B cell (primary cell): Measurements from ENCODE around the gene AQP12B. TPM values are rescaled to one million over a fixed set of nuclear protein-coding genes. Genes with fewer than 3 reads are reported as not detected.

Source experiments
- ATAC-seq: fragments of 200-7000 bp; cut with Tn5 transposase; one replicate; pipeline ENCODE4 v1.10.0; 2021; ENCODE audit warnings: low read depth, mild to moderate bottlenecking, moderate number of reproducible peaks, moderate library complexity
- CTCF ChIA-PET: fragments of 350-600 bp; sonication (Branson Sonifier 250); formaldehyde crosslinking; loops from one replicate; lab custom pipeline; 2021; ENCODE audit warnings: antibody characterized with exemption, inconsistent platforms; lab: Charles Lee
- POLR2A ChIA-PET: fragments of 350-600 bp; sonication (Branson Sonifier 250); formaldehyde crosslinking; loops from one replicate; lab custom pipeline; 2021; ENCODE audit warnings: antibody characterized with exemption; lab: Charles Lee
- DNase-seq: peaks from one replicate; pipeline ENCODE4 v3.0.0; 2013
- H2AFZ ChIP-seq: 2 replicates; pipeline ENCODE4 v1.6.1; 2012; ENCODE audit warnings: mild to moderate bottlenecking, low read depth, low read length; ENCODE audit not compliant: insufficient read depth, poor library complexity, severe bottlenecking
- H3K27ac ChIP-seq, 2 donors: 1 replicate in 1 of 2; 2 replicates in 1 of 2; pipeline ENCODE4 v1.5.1; 2012 to 2013; ENCODE audit warnings: low read length in 2 of 2, mild to moderate bottlenecking in 2 of 2, moderate library complexity in 1 of 2
- H3K27me3 ChIP-seq, 4 experiments: fragments of 200-600 bp in 1 of 4; sonication (generic) in 1 of 4; replicated peaks in 1 of 4; 1 replicate in 2 of 4; 2 replicates in 2 of 4; pipeline versions ENCODE4 v1.6.1 to v1.7.0; 2013 to 2016; ENCODE audit warnings: low read length in 3 of 4, mild to moderate bottlenecking in 2 of 4, mixed read lengths in 1 of 4, moderate library complexity in 1 of 4; ENCODE audit not compliant: insufficient read depth in 4 of 4, control insufficient read depth in 3 of 4; ENCODE audit errors: control extremely low read depth in 1 of 4
- H3K36me3 ChIP-seq, 2 experiments: replicated peaks in 1 of 2; 1 replicate in 1 of 2; 2 replicates in 1 of 2; pipeline versions ENCODE4 v1.6.1 to v1.7.1; 2013; ENCODE audit warnings: low read length in 1 of 2; ENCODE audit not compliant: insufficient read depth in 2 of 2, control insufficient read depth in 1 of 2; ENCODE audit errors: control extremely low read depth in 1 of 2, extremely low read depth in 1 of 2
- H3K4me1 ChIP-seq, 2 donors: fragments of 200-600 bp in 1 of 2; sonication (generic) in 1 of 2; 1 replicate in 1 of 2; 2 replicates in 1 of 2; pipeline versions ENCODE4 v1.5.1 to v1.6.1; 2013 to 2017; ENCODE audit warnings: low read length in 2 of 2; ENCODE audit not compliant: control insufficient read depth in 2 of 2, insufficient read depth in 2 of 2
- H3K4me2 ChIP-seq: replicated peaks from 2 replicates; pipeline ENCODE3; 2012; ENCODE audit warnings: mild to moderate bottlenecking, low read depth, low read length; ENCODE audit not compliant: poor library complexity, severe bottlenecking
- H3K4me3 ChIP-seq, 5 experiments: fragments of 200-600 bp in 1 of 5; sonication (generic) in 1 of 5; 1 replicate in 3 of 5; 2 replicates in 2 of 5; pipeline versions ENCODE4 v1.5.1 to v1.7.0; 2011 to 2016; ENCODE audit warnings: low read length in 4 of 5, mild to moderate bottlenecking in 4 of 5, low read depth in 2 of 5, control low read depth in 1 of 5, moderate library complexity in 1 of 5; ENCODE audit not compliant: insufficient read depth in 1 of 5; ENCODE audit errors: control extremely low read depth in 1 of 5, extremely low read depth in 1 of 5
- H3K79me2 ChIP-seq: fragments of 200-600 bp; sonication (generic); one replicate; pipeline ENCODE4 v1.6.0; 2016; ENCODE audit warnings: low read length; ENCODE audit not compliant: control insufficient read depth, insufficient read depth
- H3K9ac ChIP-seq: fragments of 200-600 bp; sonication (generic); 2 replicates; pipeline ENCODE4 v1.6.1; 2017; ENCODE audit warnings: mild to moderate bottlenecking, low read length, moderate library complexity
- H3K9me3 ChIP-seq, 3 donors: one replicate each; pipeline versions ENCODE4 v1.6.1 to v1.7.1; 2013; ENCODE audit warnings: low read length in 2 of 3; ENCODE audit not compliant: control insufficient read depth in 2 of 3, insufficient read depth in 1 of 3; ENCODE audit errors: control extremely low read depth in 1 of 3
- H4K20me1 ChIP-seq: 2 replicates; pipeline ENCODE4 v1.6.0; 2012; ENCODE audit warnings: mild to moderate bottlenecking, low read length; ENCODE audit not compliant: insufficient read depth, control insufficient read depth, poor library complexity, severe bottlenecking
- H3K27ac Mint-ChIP-seq: one replicate; pipeline ENCODE4 v1.8.0; 2021; ENCODE audit warnings: mixed read lengths
- H3K27me3 Mint-ChIP-seq: one replicate; pipeline ENCODE4 v1.8.0; 2021; ENCODE audit warnings: mixed read lengths
- H3K4me1 Mint-ChIP-seq: one replicate; pipeline ENCODE4 v1.8.0; 2021; ENCODE audit warnings: mixed read lengths
- H3K4me3 Mint-ChIP-seq: one replicate; pipeline ENCODE4 v1.8.0; 2021; ENCODE audit warnings: mixed read lengths
- H3K9me3 Mint-ChIP-seq: one replicate; pipeline ENCODE4 v1.8.0; 2022; ENCODE audit warnings: mixed read lengths; ENCODE audit not compliant: insufficient read depth
- EZH2 ChIP-seq: IDR thresholded peaks from 2 replicates; pipeline ENCODE4 v1.6.1; 2012; ENCODE audit warnings: borderline replicate concordance, low read depth, mild to moderate bottlenecking, moderate library complexity, low read length; ENCODE audit not compliant: insufficient read depth, poor library complexity, severe bottlenecking
- whole genome bisulfite sequencing: methylation state at CpG from one replicate; pipeline ENCODE4 v1.1.5; 2013; ENCODE audit warnings: missing lambda C conversion rate; ENCODE audit not compliant: insufficient coverage; 5-methylcytosine and 5-hydroxymethylcytosine counted together
- intact Hi-C: fragments of 100-400 bp; cut with micrococcal nuclease; formaldehyde crosslinking; loops from one replicate; pipeline ENCODE4 v1.10.0; 2022
- polyA plus RNA-seq: library from polyadenylated mRNA; depleted of rRNA; stranded (reverse); fragments of >200 nt; gene quantifications from 2 replicates; pipeline ENCODE4 v1.2.3, GENCODE V29; 2012
- total RNA-seq, 2 donors: library from RNA; stranded (reverse); fragments of 120-200 nt in 1 of 2; gene quantifications; 1 replicate in 1 of 2; 2 replicates in 1 of 2; pipeline versions ENCODE4 v1.2.3 to v1.2.4, GENCODE V29; 2013 to 2022
- TF ChIP-seq, protein P1 (sequence below): fragments of 200-600 bp; IDR thresholded peaks from one replicate; pipeline ENCODE4 v1.8.0; 2022; ENCODE audit warnings: antibody characterized with exemption, mild to moderate bottlenecking

The AQP12B gene
- total and polyA plus RNA-seq, 2 donors (not counting 1 experiment from before 2014, with no cell fraction given) = not detected

- no peak overlapping the region for H3K4me3 ChIP-seq
- H3K4me3 Mint-ChIP-seq = no peak overlapping the region
- H3K79me2 ChIP-seq = no peaks in the 10 kb centered on the region
- intact Hi-C loops = no loop called here
- ChIA-PET POLR2A (no interaction called here), CTCF (no interaction called here)
- no peaks in the 10 kb centered on the region for H4K20me1 ChIP-seq
- H3K27ac Mint-ChIP-seq = no peak overlapping the region
- no peaks in the 10 kb centered on the region for H3K4me1 Mint-ChIP-seq
- peaks cover 11% of the 10 kb centered on the region for H3K27me3 Mint-ChIP-seq
- no peaks in the 10 kb centered on the region for H3K9me3 ChIP-seq
- no peak overlapping the region for H3K9ac ChIP-seq
- ATAC-seq = no peak
- no peaks in the 10 kb centered on the region for H3K9me3 Mint-ChIP-seq
- TF ChIP-seq, protein P1, sequence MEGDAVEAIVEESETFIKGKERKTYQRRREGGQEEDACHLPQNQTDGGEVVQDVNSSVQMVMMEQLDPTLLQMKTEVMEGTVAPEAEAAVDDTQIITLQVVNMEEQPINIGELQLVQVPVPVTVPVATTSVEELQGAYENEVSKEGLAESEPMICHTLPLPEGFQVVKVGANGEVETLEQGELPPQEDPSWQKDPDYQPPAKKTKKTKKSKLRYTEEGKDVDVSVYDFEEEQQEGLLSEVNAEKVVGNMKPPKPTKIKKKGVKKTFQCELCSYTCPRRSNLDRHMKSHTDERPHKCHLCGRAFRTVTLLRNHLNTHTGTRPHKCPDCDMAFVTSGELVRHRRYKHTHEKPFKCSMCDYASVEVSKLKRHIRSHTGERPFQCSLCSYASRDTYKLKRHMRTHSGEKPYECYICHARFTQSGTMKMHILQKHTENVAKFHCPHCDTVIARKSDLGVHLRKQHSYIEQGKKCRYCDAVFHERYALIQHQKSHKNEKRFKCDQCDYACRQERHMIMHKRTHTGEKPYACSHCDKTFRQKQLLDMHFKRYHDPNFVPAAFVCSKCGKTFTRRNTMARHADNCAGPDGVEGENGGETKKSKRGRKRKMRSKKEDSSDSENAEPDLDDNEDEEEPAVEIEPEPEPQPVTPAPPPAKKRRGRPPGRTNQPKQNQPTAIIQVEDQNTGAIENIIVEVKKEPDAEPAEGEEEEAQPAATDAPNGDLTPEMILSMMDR = no peak
- DNase-seq = no peak
- no peaks in the 10 kb centered on the region for H3K27me3 ChIP-seq
- H3K36me3 ChIP-seq = no peaks in the 10 kb centered on the region
- no peak overlapping the region for H3K27ac ChIP-seq
- no peaks in the 10 kb centered on the region for H3K4me1 ChIP-seq
- H2AFZ ChIP-seq = no peak overlapping the region
- 90% methylated on average over 5 of the region's 5 CpGs for WGBS
- H3K4me2 ChIP-seq = no peak overlapping the region
Measured at GRCh38 chr2:240711701-240712100, 29.0 kb upstream of the AQP12B start.

GRCh38 chr2:240711296-240711695 is 28.6 kb upstream of the AQP12B start:
- H3K9me3 ChIP-seq = no peaks in the 10 kb centered on the region
- DNase-seq (no peak), ATAC-seq (no peak)
- H3K4me3 Mint-ChIP-seq = no peak overlapping the region
- intact Hi-C loops = no loop called here
- H3K4me3 ChIP-seq = no peak overlapping the region
- H3K27me3 ChIP-seq = no peaks in the 10 kb centered on the region
- no peaks in the 10 kb centered on the region for H3K9me3 Mint-ChIP-seq
- 93% methylated on average over 8 of the region's 9 CpGs for WGBS
- H3K4me1 ChIP-seq = no peaks in the 10 kb centered on the region
- peaks cover 11% of the 10 kb centered on the region for H3K27me3 Mint-ChIP-seq
- no peak overlapping the region for H3K27ac ChIP-seq
- CTCF ChIA-PET = no interaction called here
- no peaks in the 10 kb centered on the region for H3K79me2 ChIP-seq
- H3K9ac ChIP-seq = no peak overlapping the region
- POLR2A ChIA-PET = no interaction called here
- H3K4me1 Mint-ChIP-seq = no peaks in the 10 kb centered on the region
- no peaks in the 10 kb centered on the region for H3K36me3 ChIP-seq
- H2AFZ ChIP-seq = no peak overlapping the region
- TF ChIP-seq EZH2 = no peak
- TF ChIP-seq, protein P1 = no peak
- H3K4me2 ChIP-seq = no peak overlapping the region
- no peaks in the 10 kb centered on the region for H4K20me1 ChIP-seq
- no peak overlapping the region for H3K27ac Mint-ChIP-seq
